HG02642 (cell line): Measurements from ENCODE around the gene BRWD1.
"Not testable (repeated sequence)": the region's sequence is repeated elsewhere in the genome, so short reads cannot be mapped to it uniquely, and the experiment has no call there.

Experiments used
- ATAC-seq: cut with Tn5 transposase; IDR thresholded peaks from one replicate; pipeline ENCODE4 v1.9.1; 2021; ENCODE audit warnings: mild to moderate bottlenecking; ENCODE audit not compliant: unreplicated experiment, poor library complexity

The BRWD1 gene

GRCh38 chr21:39180429-39181019, 132.9 kb downstream of the BRWD1 start:
- ATAC-seq: no peak

GRCh38 chr21:39178421-39178820, 135.0 kb downstream of the BRWD1 start:
- no peak for ATAC-seq

- ATAC-seq: no peak
Observed at GRCh38 chr21:39176271-39176709, 137.1 kb downstream of the BRWD1 start.

- ATAC-seq: no peak
Observed at GRCh38 chr21:39175665-39176064, 137.8 kb downstream of the BRWD1 start.

GRCh38 chr21:39175154-39175553, 138.3 kb downstream of the BRWD1 start:
- ATAC-seq: no peak

GRCh38 chr21:39173716-39174680, 139.4 kb downstream of the BRWD1 start:
- ATAC-seq: no peak

DNA sequence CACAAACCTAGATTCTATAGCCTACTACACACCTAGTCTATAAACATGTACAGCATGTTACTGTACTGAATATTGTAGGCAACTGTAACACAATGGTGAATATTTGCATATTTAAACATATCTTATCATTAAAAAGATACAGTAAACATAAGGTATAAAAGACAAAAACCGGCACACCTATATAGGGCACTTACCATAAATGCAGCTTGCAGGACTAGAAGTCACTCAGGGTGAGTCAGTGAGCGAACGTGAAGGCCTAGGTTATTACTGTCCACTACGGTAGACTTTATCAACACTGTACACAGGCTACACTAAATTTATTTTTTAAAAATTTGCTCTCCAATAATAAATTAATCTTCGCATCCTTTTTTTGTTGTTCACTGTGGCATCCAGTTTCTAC, 143.5 kb downstream of the BRWD1 start:
- no peak for ATAC-seq

DNA sequence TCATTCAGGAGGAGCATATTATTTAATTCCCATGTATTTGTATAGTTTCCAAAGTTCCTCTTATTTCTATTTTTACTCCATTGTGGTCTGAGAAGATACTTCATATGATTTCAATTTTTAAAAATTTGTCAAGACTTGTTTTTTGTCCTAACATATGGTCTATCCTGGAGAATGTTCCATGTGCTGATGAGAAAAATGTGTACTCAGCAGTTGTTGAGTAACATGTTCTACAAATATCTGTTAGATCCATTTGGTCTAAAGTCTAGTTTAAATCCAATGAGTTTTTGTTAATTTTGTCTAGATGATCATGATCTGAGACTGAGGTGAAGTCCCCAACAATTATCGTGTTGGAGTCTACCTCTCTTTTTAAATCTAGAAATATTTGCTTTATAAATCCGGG, 144.6 kb downstream of the BRWD1 start:
- ATAC-seq: no peak

GRCh38 chr21:39164523-39164922, 148.9 kb downstream of the BRWD1 start:
- ATAC-seq: no peak

DNA sequence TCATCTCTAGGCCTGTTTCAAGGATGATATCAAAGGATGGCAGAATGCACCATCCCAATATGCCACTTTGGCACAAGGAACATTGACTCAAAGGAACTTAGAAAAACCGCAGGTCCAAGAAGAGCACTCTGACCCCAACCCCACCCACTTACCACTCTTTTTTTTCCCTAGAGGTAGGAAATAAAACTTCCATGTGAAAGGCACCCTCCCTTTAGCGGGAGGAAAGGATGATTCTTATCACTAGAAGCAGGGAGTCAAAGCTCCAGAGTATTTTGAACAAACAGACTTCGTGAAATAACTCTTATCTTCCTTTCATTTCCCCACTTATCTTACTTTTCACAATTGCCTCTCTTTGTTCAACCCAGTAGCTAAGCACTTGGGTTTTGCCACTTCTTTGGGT, 152.4 kb downstream of the BRWD1 start:
- ATAC-seq: no peak

DNA sequence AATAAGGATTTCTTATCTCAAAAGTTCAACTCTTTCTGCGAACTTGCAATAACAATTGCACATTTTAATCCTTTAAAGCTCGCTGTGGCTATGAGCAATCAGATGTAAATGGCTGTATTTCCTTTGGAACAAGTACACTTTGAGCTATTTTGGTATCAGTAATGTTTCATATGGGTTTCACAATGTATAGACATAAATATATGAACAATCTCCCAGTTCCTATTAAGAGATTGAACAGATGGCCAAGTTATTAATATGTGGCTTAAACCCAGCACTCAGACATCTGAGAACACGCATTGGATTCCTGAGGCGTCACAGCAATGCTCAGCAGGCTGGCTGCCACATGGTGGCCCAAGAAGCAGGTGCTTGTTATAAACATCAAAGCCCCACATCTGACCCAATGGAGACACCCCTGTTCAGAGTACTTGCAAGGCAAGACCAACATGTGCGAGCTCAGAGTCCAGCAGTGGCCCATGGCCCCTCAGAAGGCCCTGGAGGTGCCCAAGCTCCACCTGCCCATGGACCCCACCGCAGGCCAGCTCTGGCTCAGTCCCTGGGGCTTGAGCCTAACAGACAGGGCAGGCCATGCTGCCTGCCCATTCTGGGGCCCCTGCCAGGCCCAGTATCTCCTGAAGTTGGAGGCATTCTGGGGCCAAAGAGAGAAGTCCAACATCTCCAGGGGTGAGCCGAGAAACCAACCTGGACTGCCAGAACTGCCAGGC, 153.9 kb downstream of the BRWD1 start:
- ATAC-seq: no peak

- not testable (repeated sequence) for ATAC-seq
Observed at GRCh38 chr21:39157241-39157640, 156.2 kb downstream of the BRWD1 start.

GRCh38 chr21:39156024-39156423, 157.4 kb downstream of the BRWD1 start:
- no peak for ATAC-seq

DNA sequence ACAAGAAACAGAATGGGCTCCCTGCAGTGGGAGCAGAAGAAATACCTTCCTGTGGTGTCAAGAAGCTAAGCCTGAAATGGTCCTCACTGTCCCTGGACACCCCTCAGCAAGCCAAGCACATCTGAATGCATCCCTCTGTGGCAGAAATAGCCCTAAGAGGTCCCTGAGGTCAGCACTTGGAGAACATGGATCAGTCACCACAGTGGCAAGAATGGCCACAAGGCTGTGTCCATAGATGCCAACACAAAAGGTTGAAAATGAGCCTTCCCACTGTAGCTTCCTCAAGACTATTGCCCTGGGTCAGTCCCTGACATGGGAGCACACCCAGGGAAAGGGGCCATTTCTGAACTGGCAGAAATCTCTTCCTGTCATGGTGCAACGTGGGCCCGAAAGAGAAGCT, 157.9 kb downstream of the BRWD1 start:
- ATAC-seq: no peak

DNA sequence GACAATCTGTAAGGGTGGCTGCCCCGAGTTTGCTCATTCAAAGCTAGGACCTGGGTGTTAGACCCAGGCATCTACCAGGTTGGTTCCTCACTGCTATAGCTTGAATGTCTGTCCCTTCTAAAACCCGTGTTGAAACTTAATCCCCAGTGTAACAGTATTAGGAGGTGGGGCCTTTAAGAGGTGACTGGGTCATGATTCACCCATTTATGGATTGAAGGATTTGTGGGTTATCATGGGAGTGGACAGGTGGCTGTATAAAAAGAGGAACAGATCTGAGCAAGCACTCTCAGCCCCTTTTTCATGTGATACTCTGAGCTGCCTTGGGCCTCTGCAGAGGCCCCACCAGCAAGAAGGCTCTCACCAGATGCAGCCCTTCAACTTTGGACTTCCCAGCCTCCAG, 159.6 kb downstream of the BRWD1 start:
- ATAC-seq: no peak

DNA sequence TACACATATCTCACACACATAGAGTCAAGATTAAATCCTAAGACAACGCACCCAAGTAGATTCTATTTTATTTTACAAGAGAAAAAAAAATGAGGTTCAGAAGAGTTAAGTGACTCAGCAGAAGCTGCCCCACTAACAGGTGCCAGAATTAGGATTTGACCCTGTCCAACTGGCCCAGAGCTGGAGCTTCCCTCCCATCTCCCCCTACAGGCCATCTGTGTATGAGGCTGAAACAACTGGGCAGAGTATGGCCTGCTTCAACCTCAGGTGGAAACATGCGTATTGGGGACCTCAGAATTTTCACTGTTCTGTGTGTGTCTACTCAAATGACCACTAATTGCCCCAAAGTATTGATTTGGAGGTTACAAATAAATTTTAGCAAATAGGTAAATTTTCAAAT, 160.1 kb downstream of the BRWD1 start:
- no peak for ATAC-seq

GRCh38 chr21:39152271-39152670, 161.2 kb downstream of the BRWD1 start:
- ATAC-seq: no peak

- no peak for ATAC-seq
Observed at GRCh38 chr21:39150877-39151276, 162.6 kb downstream of the BRWD1 start.

DNA sequence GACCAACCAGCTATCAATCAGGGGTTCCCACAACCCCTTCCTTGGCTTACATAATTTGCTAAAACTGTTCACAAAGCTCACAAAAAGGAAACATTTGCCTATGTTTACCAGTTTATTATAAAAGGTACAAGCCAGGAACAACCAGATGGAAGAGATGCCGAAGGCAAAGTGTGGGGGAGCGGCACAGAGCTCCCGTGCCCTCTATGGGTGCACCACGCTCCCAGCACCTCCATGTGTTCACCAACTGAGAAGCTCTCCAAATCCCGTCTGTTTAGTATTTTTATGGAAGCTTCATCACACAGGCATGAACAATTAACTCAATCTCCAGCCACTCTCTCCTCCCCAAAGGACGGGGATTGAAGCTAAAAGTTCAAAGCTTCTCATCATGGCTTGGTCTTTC, 163.1 kb downstream of the BRWD1 start:
- no peak for ATAC-seq

GRCh38 chr21:39149882-39150281, 163.6 kb downstream of the BRWD1 start:
- no peak for ATAC-seq

- no peak for ATAC-seq
Observed at GRCh38 chr21:39148975-39149374, 164.5 kb downstream of the BRWD1 start.
